HepG2 (cell line): ENCODE data around the gene CCDC88B. TPM values are rescaled to one million over a fixed set of nuclear protein-coding genes. Genes with fewer than 3 reads are reported as not detected.

Experiments
- BRCA1 ChIP-seq: sonication (generic); formaldehyde crosslinking; IDR thresholded peaks from 2 replicates; pipeline ENCODE4 v1.4.0; 2020; ENCODE audit warnings: missing genetic modification reagents
- FOXJ3 ChIP-seq: sonication (generic); formaldehyde crosslinking; IDR thresholded peaks from 2 replicates; pipeline ENCODE4 v1.4.0; 2020; ENCODE audit warnings: missing genetic modification reagents, mild to moderate bottlenecking, borderline replicate concordance
- HIC2 ChIP-seq: sonication (generic); formaldehyde crosslinking; IDR thresholded peaks from 2 replicates; pipeline ENCODE4 v1.9.0; 2022; ENCODE audit warnings: low read depth, missing genetic modification reagents
- HOXD1 ChIP-seq: sonication (generic); formaldehyde crosslinking; IDR thresholded peaks from 2 replicates; pipeline ENCODE4 v1.5.0; 2020; ENCODE audit warnings: missing genetic modification reagents
- NR0B2 ChIP-seq: sonication (generic); formaldehyde crosslinking; IDR thresholded peaks from 2 replicates; pipeline ENCODE4 v1.4.0; 2020; ENCODE audit warnings: mild to moderate bottlenecking, missing genetic modification reagents
- REL ChIP-seq: sonication (generic); formaldehyde crosslinking; conservative IDR thresholded peaks from 2 replicates; pipeline ENCODE4 v1.8.0; 2022; ENCODE audit warnings: mild to moderate bottlenecking, missing genetic modification reagents, moderate library complexity
- RXRA ChIP-seq: sonication (generic); formaldehyde crosslinking; IDR thresholded peaks from 2 replicates; pipeline ENCODE4 v1.5.1; 2020; ENCODE audit warnings: missing genetic modification reagents
- SOX5 ChIP-seq: IDR thresholded peaks from 2 replicates; pipeline ENCODE4 v1.6.1; 2016; ENCODE audit warnings: borderline replicate concordance
- SUZ12 ChIP-seq: fragments of 150-350 bp; IDR thresholded peaks from 2 replicates; pipeline ENCODE4 v1.6.1; 2014; ENCODE audit warnings: low read depth, low read length
- TBP ChIP-seq: sonication (generic); formaldehyde crosslinking; IDR thresholded peaks from 2 replicates; pipeline ENCODE4 v1.5.0; 2020; ENCODE audit warnings: missing genetic modification reagents
- ZBTB46 ChIP-seq: sonication (generic); formaldehyde crosslinking; IDR thresholded peaks from 2 replicates; pipeline ENCODE4 v1.4.0; 2020; ENCODE audit warnings: mild to moderate bottlenecking, missing genetic modification reagents, borderline replicate concordance
- ZBTB7B ChIP-seq: sonication (generic); formaldehyde crosslinking; IDR thresholded peaks from 2 replicates; pipeline ENCODE4 v1.4.0; 2020; ENCODE audit warnings: missing genetic modification reagents
- ZFP41 ChIP-seq: sonication (generic); formaldehyde crosslinking; IDR thresholded peaks from 2 replicates; pipeline ENCODE4 v1.4.0; 2020; ENCODE audit warnings: mild to moderate bottlenecking, missing genetic modification reagents, borderline replicate concordance
- ZIK1 ChIP-seq: sonication (generic); formaldehyde crosslinking; IDR thresholded peaks from 2 replicates; pipeline ENCODE4 v1.5.0; 2020; ENCODE audit warnings: mild to moderate bottlenecking, low read depth, missing genetic modification reagents, borderline replicate concordance
- ZNF282 ChIP-seq: fragments of 450-650 bp; IDR thresholded peaks from 2 replicates; pipeline ENCODE4 v1.6.1; 2018; ENCODE audit not compliant: partially characterized antibody
- ZNF720 ChIP-seq: sonication (generic); formaldehyde crosslinking; IDR thresholded peaks from 2 replicates; pipeline ENCODE4 v1.4.0; 2020; ENCODE audit warnings: missing genetic modification reagents
- ZNF768 ChIP-seq: sonication (generic); formaldehyde crosslinking; IDR thresholded peaks from 2 replicates; pipeline ENCODE4 v1.4.0; 2020; ENCODE audit warnings: missing genetic modification reagents
- polyA plus RNA-seq, 8 experiments: library from polyadenylated mRNA; depleted of rRNA in 3 of 8; stranded (reverse) in 7 of 8; unstranded in 1 of 8; fragments of >200 nt; fragmentation: Illumina TruSeq in 4 of 8; extraction: Trizol in 4 of 8; gene quantifications; 2 replicates each; pipeline versions ENCODE4 v1.2.1 to v1.2.3, GENCODE V29; 2011 to 2016; ENCODE audit warnings: low read depth in 4 of 8, missing spikeins in 1 of 8, mixed read lengths in 1 of 8; ENCODE audit not compliant: insufficient read depth in 1 of 8
- total RNA-seq, 5 experiments: library from RNA; depleted of rRNA; stranded (reverse); fragments of >200 nt; fragmentation: Illumina TruSeq; extraction: Trizol; gene quantifications; 2 replicates each; pipeline ENCODE4 v1.2.3, GENCODE V29; 2016; ENCODE audit warnings: low read depth in 1 of 5
- TF ChIP-seq, protein P1 (sequence below): sonication (generic); formaldehyde crosslinking; IDR thresholded peaks from 2 replicates; pipeline ENCODE4 v1.5.1; 2020; ENCODE audit warnings: missing genetic modification reagents, mild to moderate bottlenecking, borderline replicate concordance
- TF ChIP-seq, protein P2 (sequence below): sonication (generic); formaldehyde crosslinking; IDR thresholded peaks from 2 replicates; pipeline ENCODE4 v1.5.0; 2020; ENCODE audit warnings: mild to moderate bottlenecking, missing genetic modification reagents
- TF ChIP-seq, protein P3 (sequence below): sonication (generic); formaldehyde crosslinking; conservative IDR thresholded peaks from 2 replicates; pipeline ENCODE4 v1.8.1; 2023; ENCODE audit warnings: missing genetic modification reagents
- TF ChIP-seq, protein P4 (sequence below): sonication (generic); formaldehyde crosslinking; IDR thresholded peaks from 2 replicates; pipeline ENCODE4 v1.4.0; 2020; ENCODE audit warnings: mild to moderate bottlenecking, missing genetic modification reagents

The CCDC88B gene
- total and polyA plus RNA-seq, 2 of the 13 experiments (the other 11 are each of a cell fraction or from before 2014, with no cell fraction given), result 3.6 to 4.8 TPM

DNA sequence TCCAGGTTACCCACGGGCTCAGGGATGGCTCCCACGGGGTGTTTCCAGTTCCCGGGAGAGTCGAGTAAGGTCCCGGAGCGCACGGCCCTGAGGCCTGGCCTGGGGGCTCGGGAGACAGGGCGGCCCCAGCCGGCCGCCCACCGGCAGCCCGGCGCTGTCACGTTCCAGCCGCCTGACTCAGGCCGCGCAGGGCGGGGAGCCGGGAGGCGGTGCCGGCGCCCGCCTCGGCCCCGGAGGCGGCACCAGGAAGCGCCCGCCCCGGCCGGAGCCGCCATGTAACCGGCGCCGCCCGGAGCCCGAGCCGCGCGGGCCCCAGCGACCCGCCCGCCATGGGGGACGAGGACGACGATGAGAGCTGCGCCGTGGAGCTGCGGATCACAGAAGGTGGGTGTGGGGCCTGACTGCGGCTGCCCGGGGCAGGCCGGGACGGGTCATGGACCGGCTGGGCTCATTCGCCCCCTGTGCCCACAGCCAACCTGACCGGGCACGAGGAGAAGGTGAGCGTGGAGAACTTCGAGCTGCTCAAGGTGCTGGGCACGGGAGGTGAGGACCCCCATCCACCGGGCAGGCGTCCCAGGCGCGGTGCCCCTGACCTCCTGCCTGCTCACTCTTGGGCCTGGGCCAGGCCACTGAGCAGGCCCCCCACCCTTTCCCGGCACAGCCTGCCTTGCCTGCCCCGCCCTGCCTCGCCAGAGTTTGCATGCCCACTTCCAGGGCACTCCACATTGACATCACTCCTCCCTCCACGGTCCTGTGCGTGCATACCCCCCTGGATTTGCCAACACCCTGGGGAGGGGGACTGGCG lies 19.1 kb downstream of the CCDC88B start, which contains the start of gene RPS6KA4 (continued):
- TF ChIP-seq HOXD1 (CRISPR knock-in tag) (no peak), FOXJ3 (CRISPR knock-in tag) (no peak), HIC2 (no peak; the same call in none of the 2 replicates), REL (no peak), SOX5 (CRISPR knock-in tag) (no peak), RXRA (no peak), SUZ12 (no peak), ZIK1 (CRISPR knock-in tag) (peak; percentile 49; the same call in 1 of the 2 replicates), ZNF768 (peak; percentile 40; the same call in 1 of the 2 replicates), NR0B2 (CRISPR knock-in tag) (no peak), ZBTB7B (CRISPR knock-in tag) (0 out of 2 replicates have a peak, but pooled peaks have one; percentile 11), ZFP41 (CRISPR knock-in tag) (no peak), ZNF720 (CRISPR knock-in tag) (no peak), BRCA1 (CRISPR knock-in tag) (no peak), ZBTB46 (CRISPR knock-in tag) (no peak), ZNF282 (no peak), TBP (CRISPR knock-in tag) (no peak)
- TF ChIP-seq, protein P1, sequence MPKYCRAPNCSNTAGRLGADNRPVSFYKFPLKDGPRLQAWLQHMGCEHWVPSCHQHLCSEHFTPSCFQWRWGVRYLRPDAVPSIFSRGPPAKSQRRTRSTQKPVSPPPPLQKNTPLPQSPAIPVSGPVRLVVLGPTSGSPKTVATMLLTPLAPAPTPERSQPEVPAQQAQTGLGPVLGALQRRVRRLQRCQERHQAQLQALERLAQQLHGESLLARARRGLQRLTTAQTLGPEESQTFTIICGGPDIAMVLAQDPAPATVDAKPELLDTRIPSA (CRISPR knock-in tag), result no peak
- TF ChIP-seq, protein P2, sequence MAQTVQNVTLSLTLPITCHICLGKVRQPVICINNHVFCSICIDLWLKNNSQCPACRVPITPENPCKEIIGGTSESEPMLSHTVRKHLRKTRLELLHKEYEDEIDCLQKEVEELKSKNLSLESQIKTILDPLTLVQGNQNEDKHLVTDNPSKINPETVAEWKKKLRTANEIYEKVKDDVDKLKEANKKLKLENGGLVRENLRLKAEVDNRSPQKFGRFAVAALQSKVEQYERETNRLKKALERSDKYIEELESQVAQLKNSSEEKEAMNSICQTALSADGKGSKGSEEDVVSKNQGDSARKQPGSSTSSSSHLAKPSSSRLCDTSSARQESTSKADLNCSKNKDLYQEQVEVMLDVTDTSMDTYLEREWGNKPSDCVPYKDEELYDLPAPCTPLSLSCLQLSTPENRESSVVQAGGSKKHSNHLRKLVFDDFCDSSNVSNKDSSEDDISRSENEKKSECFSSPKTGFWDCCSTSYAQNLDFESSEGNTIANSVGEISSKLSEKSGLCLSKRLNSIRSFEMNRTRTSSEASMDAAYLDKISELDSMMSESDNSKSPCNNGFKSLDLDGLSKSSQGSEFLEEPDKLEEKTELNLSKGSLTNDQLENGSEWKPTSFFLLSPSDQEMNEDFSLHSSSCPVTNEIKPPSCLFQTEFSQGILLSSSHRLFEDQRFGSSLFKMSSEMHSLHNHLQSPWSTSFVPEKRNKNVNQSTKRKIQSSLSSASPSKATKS (CRISPR knock-in tag), result no peak
- TF ChIP-seq, protein P3, sequence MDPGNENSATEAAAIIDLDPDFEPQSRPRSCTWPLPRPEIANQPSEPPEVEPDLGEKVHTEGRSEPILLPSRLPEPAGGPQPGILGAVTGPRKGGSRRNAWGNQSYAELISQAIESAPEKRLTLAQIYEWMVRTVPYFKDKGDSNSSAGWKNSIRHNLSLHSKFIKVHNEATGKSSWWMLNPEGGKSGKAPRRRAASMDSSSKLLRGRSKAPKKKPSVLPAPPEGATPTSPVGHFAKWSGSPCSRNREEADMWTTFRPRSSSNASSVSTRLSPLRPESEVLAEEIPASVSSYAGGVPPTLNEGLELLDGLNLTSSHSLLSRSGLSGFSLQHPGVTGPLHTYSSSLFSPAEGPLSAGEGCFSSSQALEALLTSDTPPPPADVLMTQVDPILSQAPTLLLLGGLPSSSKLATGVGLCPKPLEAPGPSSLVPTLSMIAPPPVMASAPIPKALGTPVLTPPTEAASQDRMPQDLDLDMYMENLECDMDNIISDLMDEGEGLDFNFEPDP (CRISPR knock-in tag), result no peak
- TF ChIP-seq, protein P4, sequence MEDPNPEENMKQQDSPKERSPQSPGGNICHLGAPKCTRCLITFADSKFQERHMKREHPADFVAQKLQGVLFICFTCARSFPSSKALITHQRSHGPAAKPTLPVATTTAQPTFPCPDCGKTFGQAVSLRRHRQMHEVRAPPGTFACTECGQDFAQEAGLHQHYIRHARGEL (CRISPR knock-in tag), result no peak
